Daoy (cell line): ENCODE measurements around the gene EVC. TPM values are rescaled to one million over a fixed set of nuclear protein-coding genes. Genes with fewer than 3 reads are reported as not detected.
"Not testable (repeated sequence)": the region's sequence is repeated elsewhere in the genome, so short reads cannot be mapped to it uniquely, and the experiment has no call there.

Experiments
- DNase-seq: peaks from one replicate; pipeline ENCODE4 v3.0.0-alpha.2; 2015; ENCODE audit warnings: low read depth
- total RNA-seq: library from RNA; depleted of rRNA; stranded (reverse); fragments of >200 nt; shearing (Covaris generic); gene quantifications from 2 replicates; pipeline ENCODE4 v1.2.3, GENCODE V29; 2014

Gene EVC
- total RNA-seq, 1 experiment from 2014 or later = 25.7 TPM

DNA sequence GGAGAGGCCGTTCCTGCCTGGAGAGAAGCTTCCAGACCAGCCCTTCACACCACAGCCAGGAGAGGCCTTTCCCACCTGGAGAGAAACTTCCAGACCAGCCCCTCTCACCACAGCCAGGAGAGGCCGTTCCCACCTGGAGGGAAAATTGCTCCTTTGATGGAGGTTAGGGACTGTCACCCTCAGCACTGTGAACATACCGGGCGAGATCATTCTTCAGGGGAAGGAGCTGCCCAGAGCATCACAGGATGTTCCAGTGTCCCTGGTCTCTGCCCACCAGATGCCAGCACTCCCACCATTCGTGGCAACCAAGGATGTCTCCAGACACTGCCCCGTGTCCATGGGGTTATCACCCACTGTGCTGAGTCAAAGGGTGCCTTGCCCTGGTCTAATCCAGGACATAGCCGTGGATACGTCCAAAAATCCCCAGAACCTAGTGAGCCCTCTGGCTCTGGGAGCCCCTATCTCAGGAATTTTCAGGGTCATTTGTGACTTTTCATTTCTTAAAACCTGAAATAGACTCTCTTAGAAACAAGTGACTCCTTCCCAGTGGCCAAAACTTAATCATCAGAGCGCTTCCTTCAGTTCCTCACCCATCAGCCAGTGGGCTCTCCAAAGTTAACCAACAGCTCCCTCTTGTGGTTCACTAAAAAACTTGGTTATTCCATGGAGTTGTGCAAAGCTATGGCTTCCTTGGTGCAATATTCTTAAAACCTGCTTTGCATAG lies 101.7 kb downstream of the EVC start:
- DNase-seq = peak; percentile 63

DNA sequence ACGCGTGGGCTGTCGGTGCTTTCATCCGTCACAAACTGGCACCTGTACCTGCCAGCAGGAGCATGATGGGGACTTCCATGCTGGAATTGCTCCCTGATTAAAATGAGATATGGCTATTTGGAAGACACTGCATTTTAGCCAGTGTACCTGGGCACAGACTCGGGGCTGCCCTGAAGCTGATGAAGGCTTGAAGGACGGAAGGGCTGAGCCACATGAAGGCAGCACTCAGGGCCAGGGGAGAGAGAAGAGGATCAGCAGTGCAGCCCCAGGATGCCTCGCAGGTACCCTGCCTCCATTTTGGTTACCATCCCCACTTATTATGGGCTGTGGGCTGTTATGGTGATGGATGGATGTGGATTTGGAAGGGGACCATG lies 102.9 kb downstream of the EVC start:
- no peak for DNase-seq

DNA sequence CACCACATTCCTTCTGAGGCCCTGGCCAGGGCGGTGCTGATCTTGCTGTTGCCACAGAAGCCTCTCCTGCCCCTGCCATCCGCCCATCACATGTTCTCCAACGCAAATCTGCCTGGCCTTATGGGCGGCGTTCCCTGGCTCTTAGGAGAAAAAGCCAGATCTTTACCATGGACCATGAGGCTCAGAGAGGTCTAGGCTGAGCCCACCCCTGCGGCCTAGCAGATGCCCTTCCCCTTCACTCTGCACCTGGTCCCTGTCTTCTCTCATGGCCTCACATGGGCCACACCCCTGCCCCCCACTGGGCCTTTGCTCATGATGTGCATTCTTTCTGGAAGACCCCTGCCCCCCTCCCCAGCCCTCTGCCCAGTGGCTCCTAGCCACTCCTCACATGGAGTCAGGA lies 103.4 kb downstream of the EVC start:
- no peak for DNase-seq

DNA sequence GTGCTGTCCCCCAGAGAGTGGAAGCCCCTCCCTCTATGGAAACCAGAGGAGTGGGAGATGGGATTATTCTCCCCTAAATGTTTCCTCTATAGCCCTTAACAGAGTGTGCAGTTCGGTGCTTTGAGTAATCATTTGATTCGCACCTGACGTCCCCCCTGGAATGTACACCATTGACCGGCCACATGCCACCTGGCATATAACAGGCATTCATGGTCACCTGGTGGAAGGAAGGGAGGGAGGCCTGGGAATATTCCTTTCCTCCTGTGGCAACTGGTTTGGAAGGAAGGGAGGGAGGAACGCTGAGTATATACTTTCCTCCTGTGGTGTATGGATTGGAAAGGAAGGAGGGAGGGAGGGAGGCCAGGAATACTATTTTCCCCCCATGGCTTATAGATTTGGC lies 104.6 kb downstream of the EVC start:
- DNase-seq = no peak

DNA sequence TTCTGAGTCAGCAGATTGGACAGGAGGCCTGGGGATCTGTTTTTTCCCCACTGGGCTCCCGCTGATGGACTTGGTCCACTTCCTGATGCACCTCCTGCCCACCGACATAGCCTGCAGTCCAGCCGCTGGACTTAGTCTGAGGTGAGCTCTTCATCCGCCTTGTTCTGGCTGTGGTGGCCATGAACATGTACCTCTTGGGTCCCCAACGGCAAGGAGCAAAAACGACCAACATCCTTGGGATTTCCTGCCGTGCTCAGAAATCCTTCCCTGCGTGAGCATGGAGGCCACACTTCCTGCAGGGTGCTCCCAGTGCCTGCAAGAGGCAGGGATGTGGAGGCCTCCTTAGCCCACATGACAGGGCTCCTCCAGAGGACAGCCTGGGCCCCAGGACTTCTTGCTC lies 105.1 kb downstream of the EVC start:
- no peak for DNase-seq

DNA sequence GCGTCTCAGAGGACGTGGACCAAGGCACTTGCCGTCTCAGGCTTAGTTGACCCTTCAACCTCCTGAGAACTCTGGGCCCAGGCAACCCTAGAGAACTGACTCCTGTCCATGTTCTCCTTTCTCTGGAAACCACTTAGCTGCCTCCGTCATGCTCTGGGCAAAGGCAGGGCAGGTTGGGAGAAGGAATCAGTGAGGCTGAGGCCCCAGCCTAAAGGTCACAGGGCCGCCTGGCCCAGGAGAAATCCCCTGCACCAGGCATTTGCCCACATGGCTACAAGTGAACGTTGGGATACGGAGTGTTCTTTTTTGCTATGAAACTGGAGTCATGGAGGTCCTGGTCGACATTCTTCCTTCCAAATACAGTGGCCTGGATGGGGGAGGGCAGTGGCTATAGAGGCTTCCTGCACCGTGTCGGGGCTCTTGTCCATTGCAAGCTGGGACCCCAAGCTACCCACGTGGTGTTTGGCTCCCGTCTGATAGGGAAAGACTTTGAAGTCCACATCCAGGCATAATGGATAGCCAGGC lies 105.9 kb downstream of the EVC start:
- no peak for DNase-seq

DNA sequence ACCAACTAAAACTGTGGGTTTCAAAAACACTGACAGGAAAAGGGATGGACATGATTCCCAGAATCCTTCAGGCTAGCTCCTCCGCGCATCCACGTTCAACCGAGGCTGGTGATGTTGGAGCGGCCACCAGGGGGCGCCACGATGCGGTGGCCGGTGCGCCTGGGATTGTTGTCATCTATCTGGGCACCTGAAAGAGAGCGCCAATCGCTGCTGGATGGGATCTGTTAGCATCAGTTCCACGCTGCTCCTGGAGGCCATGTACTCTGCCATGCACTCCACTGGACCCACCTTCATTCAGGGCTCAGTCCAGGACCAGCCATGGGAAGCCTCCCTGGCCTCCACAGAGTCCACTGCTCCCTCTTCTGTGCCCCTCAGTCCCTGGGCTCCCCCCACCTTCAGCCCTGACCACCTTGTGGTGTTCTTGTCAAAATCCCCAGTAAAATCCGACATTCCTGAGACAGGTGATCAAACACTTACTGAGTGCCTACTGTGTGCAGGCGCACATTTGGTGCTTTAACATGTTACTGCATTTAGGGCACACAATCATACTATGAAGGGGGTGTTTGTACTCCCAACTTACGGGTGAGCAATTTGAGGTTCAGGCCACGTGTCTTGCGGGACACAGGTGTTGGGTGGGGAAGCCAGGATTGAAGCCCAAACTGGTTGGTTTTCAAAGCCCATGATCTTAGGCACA lies 110.8 kb downstream of the EVC start:
- peak; percentile 30 for DNase-seq

DNA sequence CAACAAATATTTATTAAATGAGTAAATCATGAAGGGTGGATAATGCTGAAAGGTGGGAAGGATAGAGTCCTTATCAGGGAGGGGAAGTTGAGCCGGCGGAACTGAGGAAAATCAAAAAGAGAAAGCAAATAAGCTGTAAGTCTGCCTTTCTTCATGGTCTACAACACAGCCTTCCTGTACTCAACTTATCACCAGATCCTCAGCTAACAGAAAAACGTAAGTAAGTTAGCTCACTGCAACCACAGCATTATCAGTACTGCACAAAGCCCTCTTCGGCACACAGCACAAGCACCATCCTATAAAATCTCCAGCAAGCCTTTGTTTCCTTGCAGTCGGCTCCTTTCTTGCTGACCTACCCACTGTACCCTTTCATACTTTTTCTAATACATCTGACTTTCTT lies 111.6 kb downstream of the EVC start:
- no peak for DNase-seq

DNA sequence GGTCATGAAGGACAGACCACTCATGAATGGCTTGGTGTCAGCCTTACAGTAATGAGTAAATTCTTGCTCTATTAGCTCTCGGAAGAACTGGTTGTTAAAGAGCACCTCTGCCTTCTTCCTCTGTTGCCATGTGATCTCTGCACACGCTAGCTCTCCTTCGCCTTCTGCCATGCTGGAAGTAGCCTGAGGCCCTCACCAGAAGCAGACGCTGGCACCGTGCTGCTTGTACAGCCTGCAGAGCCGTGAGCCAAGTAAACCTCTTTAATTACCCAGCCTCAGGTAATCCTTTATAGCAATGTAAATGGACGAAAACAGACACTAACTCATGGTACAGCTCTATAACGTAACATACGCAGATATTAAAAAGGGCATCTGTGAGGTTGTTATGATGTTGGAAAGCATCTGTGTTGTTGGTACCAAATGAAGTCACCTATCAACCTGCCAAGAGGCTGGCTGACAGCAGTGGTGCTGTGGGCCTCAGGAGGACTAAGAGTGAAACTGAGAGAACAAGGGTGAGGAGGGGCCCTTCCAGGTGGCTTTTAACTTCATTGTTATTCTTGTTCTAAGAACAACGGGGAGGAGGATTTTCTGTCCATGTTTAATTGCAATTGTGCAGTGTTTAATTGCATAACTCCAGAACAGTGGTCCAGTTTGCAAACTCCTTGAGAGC lies 112.7 kb downstream of the EVC start:
- no peak for DNase-seq

DNA sequence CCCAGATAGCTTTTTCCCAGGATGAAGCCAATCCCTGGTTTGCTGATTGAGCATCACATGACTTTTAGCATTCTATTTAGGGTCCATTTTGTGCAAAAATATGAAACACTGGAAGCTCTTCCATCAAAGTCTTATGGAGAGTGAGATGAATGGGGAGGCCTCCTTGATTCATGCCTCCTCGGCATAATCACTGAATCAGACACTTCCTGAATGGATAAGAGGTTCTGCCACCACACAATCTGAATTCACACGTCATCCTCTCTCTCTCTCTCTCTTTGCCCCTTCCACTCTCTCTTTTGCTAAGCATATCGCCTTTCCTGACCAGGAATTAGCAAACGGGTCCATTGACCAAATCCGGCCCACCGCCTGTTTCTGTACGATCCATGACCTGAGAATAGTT lies 113.2 kb downstream of the EVC start:
- DNase-seq = no peak

DNA sequence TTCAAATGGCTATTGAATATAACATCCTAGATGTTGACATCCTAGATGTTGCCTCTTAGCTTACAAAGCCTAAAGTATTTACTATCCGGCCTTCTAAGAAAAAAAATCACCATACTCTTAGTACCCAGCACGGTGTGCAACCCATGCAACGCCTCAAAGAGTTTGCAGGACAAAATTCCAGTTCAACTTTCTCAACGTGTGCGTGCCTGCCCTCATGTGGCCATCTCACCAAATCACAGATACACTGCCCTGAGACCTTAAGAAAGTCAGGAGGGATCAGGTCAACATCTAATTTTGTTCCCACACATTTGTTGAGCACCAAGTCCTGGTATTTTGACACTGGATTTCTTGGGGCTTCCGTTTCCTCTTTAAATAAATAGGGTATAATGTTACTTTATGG lies 113.6 kb downstream of the EVC start:
- DNase-seq = peak; percentile 45

DNA sequence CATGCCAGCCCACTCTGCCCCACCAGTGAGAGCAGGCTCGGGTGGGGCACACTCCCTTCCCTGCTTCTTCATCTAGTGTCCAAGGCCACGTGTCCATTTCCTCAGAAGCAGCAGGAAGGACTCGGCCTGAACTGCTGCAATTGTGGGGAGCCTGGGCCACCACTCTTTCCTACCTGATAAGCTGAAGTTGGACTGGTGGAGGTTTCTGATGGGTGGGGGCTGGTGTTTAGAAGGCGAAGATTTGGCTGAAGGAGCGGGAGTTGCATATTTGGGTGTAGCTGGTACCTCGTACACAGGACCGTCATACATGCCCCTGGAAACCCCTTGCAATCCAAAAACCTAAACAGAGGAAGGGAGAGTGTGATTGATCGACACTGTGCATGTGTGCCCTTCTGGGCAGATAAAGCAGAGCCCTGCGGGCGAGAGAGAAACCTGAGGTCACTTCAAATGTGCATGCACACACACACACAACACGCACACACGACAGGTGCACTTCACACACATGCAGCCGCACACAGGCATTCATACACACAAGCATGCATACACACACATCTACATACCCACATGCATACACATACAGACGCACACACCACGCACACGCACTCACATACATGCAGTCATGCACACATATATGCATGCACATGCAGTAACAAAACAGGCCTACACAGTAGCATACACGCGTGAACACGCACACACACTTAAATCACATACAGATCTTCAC lies 114.5 kb downstream of the EVC start:
- DNase-seq = no peak

DNA sequence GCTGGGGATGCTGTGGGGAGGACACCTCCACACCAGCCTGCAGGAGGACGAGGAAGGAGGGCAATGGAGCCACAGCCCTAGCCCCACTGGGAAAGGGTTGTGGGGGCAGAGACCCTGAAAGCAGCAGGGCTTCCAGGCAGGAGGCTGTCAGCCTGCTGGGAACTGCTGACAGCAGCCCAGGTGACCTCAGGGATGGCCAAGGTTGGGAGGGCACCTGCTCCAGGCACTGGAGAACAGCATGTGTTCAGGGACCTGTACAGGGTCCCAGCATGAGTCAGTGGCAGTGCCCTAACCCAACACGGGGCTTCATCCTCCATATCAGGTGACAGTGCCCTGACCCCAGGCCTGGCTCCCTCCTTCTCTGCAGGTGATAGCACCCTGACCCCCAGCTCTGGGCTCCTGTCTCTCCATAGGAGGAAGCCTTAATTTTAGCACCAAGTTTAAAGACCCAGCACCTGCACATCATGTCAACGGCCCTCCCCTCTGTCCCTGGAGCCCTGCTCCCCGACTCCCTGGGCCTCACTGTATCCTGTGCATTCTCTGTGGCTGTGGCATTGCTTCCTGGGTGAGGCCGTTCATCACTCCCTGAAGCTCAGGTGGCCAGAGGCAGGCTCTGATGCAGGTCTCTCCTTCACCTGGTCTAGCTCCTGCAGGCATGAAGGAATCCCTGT lies 115.6 kb downstream of the EVC start:
- DNase-seq = no peak

DNA sequence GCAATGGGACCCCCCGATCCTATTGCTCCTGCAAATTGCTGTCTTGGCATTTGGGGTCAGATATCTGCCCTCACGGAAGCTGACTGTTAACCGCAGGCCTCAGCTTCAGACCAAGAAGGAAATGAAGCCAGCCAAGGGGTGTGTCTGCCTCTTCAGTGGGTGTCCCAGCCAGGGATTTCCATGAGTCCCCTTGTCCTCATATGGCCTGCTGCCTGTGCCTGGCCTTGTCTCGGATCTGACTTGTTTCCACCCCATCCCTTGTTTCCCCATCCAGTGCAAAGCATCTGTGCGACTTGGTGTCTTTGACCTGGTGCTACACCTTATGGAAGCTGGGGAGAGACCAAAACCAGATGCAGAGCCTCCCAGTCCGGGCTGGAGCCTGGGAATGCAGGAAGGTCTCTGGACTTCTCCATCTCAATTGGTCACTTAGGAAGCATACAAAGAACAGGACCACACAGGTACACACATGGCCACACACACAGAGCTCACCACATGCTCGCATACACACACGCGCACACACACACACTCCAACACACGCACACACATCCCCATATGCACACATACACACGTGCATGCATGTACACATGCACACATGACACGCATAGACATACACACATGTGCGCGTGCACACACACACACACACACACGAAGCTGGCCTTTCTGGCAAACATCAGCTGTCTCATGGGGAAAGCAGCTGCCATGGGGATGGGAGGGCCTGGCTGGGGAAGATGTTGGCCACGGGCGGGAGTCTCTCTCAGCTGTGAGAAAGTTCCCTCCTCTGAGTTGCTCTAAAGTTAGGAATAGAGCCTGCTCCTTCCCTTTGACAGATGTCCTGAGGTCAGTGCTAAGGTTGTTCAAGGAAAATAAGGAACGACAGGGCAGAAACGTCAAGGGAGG lies 116.4 kb downstream of the EVC start:
- peak; percentile 28 for DNase-seq

DNA sequence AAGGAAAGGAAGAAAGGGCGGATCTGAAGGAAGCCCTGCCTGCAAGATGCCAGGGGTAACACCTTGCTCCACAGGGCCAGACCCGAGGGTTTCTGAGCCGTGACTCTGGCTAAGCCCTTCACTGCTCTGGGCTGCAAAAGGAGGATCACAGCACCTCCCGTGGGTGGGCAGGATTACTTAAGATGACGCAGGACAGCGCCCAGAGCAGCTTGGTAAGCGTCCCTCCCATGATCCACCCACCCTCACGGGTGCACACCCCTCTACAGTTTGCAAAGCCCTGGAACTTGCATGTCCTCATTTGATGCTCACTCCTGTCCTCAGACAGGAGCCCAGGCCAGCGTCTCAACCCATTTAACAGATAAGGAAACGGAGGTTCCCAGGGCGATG lies 117.0 kb downstream of the EVC start:
- no peak for DNase-seq

DNA sequence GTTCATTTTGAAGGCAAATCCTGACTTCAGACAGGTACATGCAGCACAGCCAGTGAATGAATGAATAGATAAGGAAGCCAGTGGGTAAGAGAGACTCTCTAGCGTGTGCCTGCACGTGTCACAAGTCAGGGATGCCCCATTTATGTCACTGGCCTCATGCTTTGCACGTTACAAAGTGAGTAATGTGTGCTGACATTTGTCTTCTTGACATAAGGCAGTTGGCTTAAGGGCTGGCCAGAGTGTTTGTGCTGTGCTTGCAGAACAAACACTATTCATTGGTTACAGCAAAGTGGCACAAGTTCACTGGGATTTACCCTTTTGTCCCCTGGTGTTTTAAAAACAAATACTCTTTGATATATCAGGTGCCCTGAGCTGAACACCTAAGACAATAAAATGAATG lies 125.9 kb downstream of the EVC start:
- DNase-seq = no peak

DNA sequence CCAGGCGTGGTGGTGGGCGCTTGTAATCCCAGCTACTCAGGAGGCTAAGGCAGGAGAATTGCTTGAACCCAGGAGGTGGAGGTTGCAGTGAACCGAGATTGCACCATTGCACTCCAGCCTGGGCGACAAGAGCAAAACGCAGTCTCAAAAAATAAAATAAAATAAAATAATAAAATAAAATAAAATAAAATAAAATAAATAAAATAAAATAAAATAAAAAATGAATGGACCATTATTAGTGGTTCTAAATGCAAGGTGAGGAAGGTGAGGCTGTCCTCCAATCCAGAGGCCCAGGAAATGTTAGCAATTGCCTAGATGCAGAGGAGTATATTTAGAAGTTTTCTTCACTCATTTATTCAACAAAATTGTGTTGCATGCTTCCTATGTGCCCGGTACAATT lies 126.5 kb downstream of the EVC start:
- DNase-seq = not testable (repeated sequence)

DNA sequence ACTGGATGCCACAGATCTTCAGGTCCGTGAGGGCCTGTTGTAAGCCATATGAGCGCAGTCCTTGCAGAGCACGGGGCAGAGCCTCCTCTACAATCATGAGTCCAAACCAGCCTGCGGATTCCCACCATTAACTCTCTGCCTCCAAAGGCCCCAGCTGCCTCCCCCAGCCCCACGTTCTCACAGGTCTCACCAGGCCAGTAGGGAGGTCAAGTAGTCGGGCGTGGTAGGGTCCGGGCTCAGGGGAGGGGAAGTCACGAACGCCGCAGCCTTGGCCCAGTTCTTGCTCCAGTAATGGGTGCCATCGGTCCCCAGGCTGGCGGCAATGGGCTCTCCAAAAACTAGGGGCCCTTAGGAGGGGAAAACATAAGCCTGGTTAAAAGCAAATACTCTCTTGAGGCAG lies 128.3 kb downstream of the EVC start:
- DNase-seq = no peak

DNA sequence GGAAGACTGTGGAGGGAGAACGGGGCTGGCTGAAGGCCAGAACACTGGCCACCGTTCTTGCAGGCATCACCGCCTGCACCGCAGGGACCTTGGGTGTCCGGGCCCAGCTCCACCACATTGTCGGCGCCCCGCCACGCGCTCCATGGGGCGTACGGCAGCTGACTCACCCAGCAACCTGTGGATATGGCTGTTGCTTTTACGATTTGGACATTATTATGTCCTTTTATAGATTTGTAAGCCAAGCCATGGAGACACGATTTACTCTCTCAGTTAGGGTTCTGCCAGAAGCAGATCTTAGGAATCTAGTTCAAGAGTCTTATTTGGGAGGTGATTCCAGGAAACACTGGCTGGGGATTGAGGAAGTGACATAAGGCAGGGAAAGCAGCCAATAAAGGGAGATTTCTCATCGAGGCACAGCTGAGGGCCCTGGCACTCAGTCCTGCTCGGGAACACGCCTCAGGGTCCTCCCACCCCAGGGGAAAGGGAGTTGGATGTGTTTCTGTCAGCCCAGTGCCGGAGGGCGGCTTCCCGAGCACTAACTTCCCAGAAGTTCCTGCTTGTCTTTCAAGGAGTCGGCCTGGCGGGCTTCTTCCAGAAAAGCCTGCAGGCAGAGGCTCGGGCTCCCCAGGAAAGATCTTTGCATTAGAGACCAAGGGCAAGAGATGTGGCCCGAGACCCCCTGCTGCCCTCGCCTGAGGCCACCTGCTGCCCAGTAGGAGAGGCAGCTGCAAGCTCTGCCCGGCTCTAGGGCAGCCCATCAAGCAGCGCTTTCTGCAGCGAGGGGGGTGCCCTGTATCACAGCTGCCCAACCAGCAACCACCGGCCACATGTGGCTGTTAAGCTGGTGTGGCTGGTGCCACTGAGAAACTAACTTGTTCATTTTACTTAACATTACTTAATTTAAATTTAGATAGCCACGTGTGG lies 129.0 kb downstream of the EVC start:
- peak; percentile 47 for DNase-seq

DNA sequence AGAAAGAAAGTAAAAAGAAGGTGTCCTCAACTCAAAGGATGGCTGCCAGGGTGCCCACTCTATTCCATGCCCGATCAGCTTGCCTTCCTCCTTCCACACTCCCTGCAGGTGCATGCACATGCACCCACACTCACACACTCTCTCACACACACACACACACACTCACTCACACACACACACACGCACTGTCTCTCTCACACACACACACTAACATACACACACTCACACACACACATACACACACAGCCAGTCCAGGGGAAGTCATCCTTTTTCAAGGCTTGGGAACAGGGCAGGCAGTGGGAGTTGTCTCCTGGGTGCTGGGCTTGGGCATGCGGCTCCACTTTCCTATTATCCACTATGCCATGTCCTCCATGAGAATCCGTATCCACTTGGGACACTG lies 131.5 kb downstream of the EVC start:
- DNase-seq = no peak
